Sigmoid colon (tissue), 7 donors: ENCODE results near the gene UBE2QL1. TPM values are rescaled to one million over a fixed set of nuclear protein-coding genes. Genes with fewer than 3 reads are reported as not detected.
A peak's percentile ranks its signal among the peaks of the same experiment; 100 is the strongest.

Source experiments
- DNase-seq: peaks from one replicate; pipeline ENCODE4 v3.0.0-alpha.2; 2019
- H3K27ac ChIP-seq, 4 donors: fragments of 200-600 bp; sonication (generic); one replicate each; pipeline ENCODE4 v1.5.1; 2016 to 2019; ENCODE audit warnings: mild to moderate bottlenecking in 1 of 4
- H3K27me3 ChIP-seq, 3 donors: fragments of 200-600 bp; sonication (generic); one replicate each; pipeline ENCODE4 v1.5.1; 2019; ENCODE audit warnings: mild to moderate bottlenecking in 1 of 3
- H3K36me3 ChIP-seq, 4 donors: fragments of 200-600 bp; sonication (generic); one replicate each; pipeline ENCODE4 v1.5.1; 2016 to 2019
- H3K4me1 ChIP-seq, 4 donors: fragments of 200-600 bp; sonication (generic); one replicate each; pipeline ENCODE4 v1.5.1; 2017 to 2019
- H3K4me3 ChIP-seq, 4 donors: fragments of 200-600 bp; sonication (generic); one replicate each; pipeline ENCODE4 v1.5.1; 2017 to 2019; ENCODE audit warnings: mild to moderate bottlenecking in 2 of 4, moderate library complexity in 1 of 4
- H3K9me3 ChIP-seq, 4 donors: fragments of 200-600 bp in 3 of 4; sonication (generic) in 3 of 4; one replicate each; pipeline versions ENCODE4 v1.5.1 to v1.6.1; 2013 to 2019
- CTCF ChIP-seq, 4 experiments: fragments of 450-650 bp in 3 of 4; fragments of 200-600 bp in 1 of 4; IDR thresholded peaks; one replicate each; pipeline ENCODE4 v1.5.1; 2016 to 2019; ENCODE audit warnings: antibody characterized with exemption in 4 of 4, mild to moderate bottlenecking in 3 of 4, moderate library complexity in 2 of 4
- EP300 ChIP-seq, 4 donors: sonication (generic); formaldehyde crosslinking; IDR thresholded peaks; one replicate each; pipeline ENCODE4 v1.6.1; 2017; ENCODE audit warnings: antibody characterized with exemption in 4 of 4
- POLR2A ChIP-seq, 2 donors: fragments of 450-650 bp; IDR thresholded peaks; one replicate each; pipeline ENCODE4 v1.6.1; 2016; ENCODE audit warnings: antibody characterized with exemption in 2 of 2, mild to moderate bottlenecking in 2 of 2, moderate library complexity in 2 of 2
- POLR2AphosphoS5 ChIP-seq, 4 donors: sonication (generic); formaldehyde crosslinking; IDR thresholded peaks; one replicate each; pipeline ENCODE4 v1.6.1; 2017; ENCODE audit warnings: antibody characterized with exemption in 4 of 4
- WGBS, 2 donors: extraction: QIAGEN DNeasy Blood & Tissue Kit; methylation state at CpG; one replicate each; pipeline ENCODE4 v1.1.7; 2013; 5-methylcytosine and 5-hydroxymethylcytosine counted together
- intact Hi-C: fragments of 100-400 bp; cut with DNase I; formaldehyde crosslinking; loops from one replicate; pipeline ENCODE4 v1.15.1; 2023
- polyA plus RNA-seq, 3 donors: library from polyadenylated mRNA; stranded (reverse); fragments of 200-250 nt; gene quantifications; one replicate each; pipeline ENCODE4 v1.2.3, GENCODE V29; 2013
- total RNA-seq, 4 donors: library from RNA; depleted of rRNA; stranded (reverse); fragments of >200 nt; gene quantifications; one replicate each; pipeline ENCODE4 v1.1.0, GENCODE V29; 2016
- donor health status: healthy with polysubstance abuse.
- donor health status: Bipolar disorder and iron deficiency.
- donor health status: healthy.

The UBE2QL1 gene
- total and polyA plus RNA-seq, 7 donors, result under 0.01 to 5.5 (median 3.6) TPM

DNA sequence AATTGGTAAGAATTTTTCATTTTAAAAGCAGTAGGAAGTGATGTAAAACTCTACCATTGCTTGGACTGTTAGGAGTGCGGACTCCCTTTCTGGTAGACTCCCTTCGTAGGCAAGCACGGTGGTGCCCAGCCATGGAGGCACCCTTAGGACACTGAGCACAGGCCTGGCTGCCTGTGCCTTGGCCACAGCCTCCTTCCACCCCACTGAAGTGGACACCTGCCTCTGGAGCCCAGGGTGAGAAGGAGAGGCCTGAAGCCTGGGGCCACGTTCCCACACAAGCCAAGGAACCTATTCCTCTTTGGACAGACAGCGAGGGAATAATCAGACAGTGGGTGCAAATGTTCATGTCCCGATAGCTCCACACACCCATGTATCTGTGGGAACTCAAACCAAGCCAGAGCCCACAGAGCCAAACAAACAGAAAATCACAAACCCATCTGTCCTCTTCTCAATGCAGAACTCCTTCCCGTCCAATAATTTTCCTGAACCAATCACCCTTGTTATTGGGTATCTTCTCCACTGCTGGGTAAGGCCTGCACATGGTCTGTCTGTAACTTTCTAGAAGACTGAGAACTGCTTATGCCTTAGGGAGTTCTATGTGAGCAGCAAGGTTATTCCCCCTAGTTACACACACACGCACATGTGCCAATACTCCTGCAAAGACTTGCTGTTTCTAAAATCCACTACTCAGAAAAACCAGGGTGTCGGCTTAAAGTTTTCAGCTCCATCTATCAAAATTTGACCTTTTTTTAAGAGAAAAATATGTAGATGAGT is 45.2 kb downstream of the UBE2QL1 start:
- peak; percentile 38 for DNase-seq
- H3K27me3 ChIP-seq, result no peaks in the 10 kb centered on the region
- no peaks in the 10 kb centered on the region for H3K9me3 ChIP-seq
- TF ChIP-seq CTCF (IDR thresholded peaks at IDR 0.05) (no peak), POLR2AphosphoS5 (IDR thresholded peaks at IDR 0.05) (no peak), EP300 (IDR thresholded peaks at IDR 0.05) (no peak), POLR2A (IDR thresholded peaks at IDR 0.05) (no peak)
- H3K4me1 ChIP-seq, result no peaks in the 10 kb centered on the region
- intact Hi-C loops, result no loop called here
- no peak overlapping the region for H3K4me3 ChIP-seq
- H3K36me3 ChIP-seq, result peaks cover 0 to 12% (median 0%) of the 10 kb centered on the region in 4 donors
- no peak overlapping the region for H3K27ac ChIP-seq
- WGBS, 2 donors, result 92 to 95% methylated on average over 9 of the region's 9 CpGs

GRCh38 chr5:6494939-6495338 is 46.3 kb downstream of the UBE2QL1 start:
- no peaks in the 10 kb centered on the region for H3K4me1 ChIP-seq
- H3K36me3 ChIP-seq, result peaks cover 0 to 12% (median 0%) of the 10 kb centered on the region in 4 donors
- no peak for DNase-seq
- H3K9me3 ChIP-seq, result no peaks in the 10 kb centered on the region
- intact Hi-C loops, result no loop called here
- TF ChIP-seq EP300 (IDR thresholded peaks at IDR 0.05), result no peak
- no peak for TF ChIP-seq POLR2AphosphoS5 (IDR thresholded peaks at IDR 0.05)
- 26 to 73% methylated on average over 5 of the region's 5 CpGs for WGBS, 2 donors
- H3K4me3 ChIP-seq, result no peak overlapping the region
- H3K27me3 ChIP-seq, result no peaks in the 10 kb centered on the region
- H3K27ac ChIP-seq, result no peak overlapping the region

- 48 to 77% methylated on average over 8 of the region's 8 CpGs for WGBS, 2 donors
- TF ChIP-seq POLR2A (IDR thresholded peaks at IDR 0.05) (no peak), EP300 (IDR thresholded peaks at IDR 0.05) (no peak), POLR2AphosphoS5 (IDR thresholded peaks at IDR 0.05) (no peak), CTCF (IDR thresholded peaks at IDR 0.05) (no peak)
- DNase-seq, result no peak
- H3K36me3 ChIP-seq, result peaks cover 0 to 12% (median 0%) of the 10 kb centered on the region in 4 donors
- H3K27me3 ChIP-seq, result no peaks in the 10 kb centered on the region
- H3K4me1 ChIP-seq, result no peaks in the 10 kb centered on the region
- intact Hi-C loops, result no loop called here
- H3K9me3 ChIP-seq, result no peaks in the 10 kb centered on the region
- H3K4me3 ChIP-seq, result no peak overlapping the region
- no peak overlapping the region for H3K27ac ChIP-seq
These were observed 47.0 kb downstream of the UBE2QL1 start for GRCh38 chr5:6495433-6496206.

DNA sequence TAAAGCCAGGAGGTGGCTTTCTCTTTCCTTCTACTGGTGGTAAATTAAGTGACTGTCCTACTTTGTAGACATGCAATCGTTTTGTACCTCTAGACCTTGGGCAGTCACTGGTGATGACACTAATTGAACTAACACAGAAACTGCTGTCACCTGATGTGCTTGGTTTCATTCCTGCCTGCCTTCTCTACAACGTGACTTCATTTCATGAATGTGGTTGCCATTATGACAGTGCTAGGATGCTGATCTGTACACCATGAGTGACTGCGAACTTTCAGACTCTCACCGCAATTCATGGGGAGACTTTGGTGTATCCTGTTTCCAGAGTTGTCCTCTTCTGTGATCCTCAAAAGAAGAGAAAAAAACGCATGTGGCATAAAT is 47.5 kb downstream of the UBE2QL1 start:
- peaks cover 0 to 12% (median 0%) of the 10 kb centered on the region in 4 donors for H3K36me3 ChIP-seq
- intact Hi-C loops, result no loop called here
- no peak overlapping the region for H3K27ac ChIP-seq
- H3K27me3 ChIP-seq, result no peaks in the 10 kb centered on the region
- no peaks in the 10 kb centered on the region for H3K9me3 ChIP-seq
- TF ChIP-seq POLR2AphosphoS5 (IDR thresholded peaks at IDR 0.05) (no peak), POLR2A (IDR thresholded peaks at IDR 0.05) (no peak), CTCF (IDR thresholded peaks at IDR 0.05) (no peak), EP300 (IDR thresholded peaks at IDR 0.05) (no peak)
- 69 to 76% methylated on average over 5 of the region's 5 CpGs for WGBS, 2 donors
- H3K4me3 ChIP-seq, result no peak overlapping the region
- no peak for DNase-seq
- H3K4me1 ChIP-seq, result no peaks in the 10 kb centered on the region

DNA sequence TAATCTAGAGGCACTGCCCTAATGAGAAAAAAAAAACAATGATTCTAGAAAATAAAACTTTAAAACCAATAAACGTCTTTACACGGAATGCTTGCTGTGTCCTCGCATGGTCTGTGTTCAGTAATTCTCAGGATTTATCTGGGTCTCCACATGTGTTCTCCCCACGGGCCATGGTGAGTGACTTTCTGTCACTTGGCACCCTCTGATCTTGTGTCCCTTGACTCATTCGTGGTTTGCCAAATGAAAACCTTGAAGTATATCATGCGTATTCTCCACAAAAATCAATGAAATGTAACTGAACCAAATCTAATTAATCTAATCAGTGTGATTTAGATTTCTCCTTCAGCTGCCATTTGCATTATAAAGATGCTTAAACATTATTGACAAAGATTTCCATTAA is 48.0 kb downstream of the UBE2QL1 start:
- 86 to 89% methylated on average over 6 of the region's 6 CpGs for WGBS, 2 donors
- TF ChIP-seq EP300 (IDR thresholded peaks at IDR 0.05), result no peak
- TF ChIP-seq CTCF (IDR thresholded peaks at IDR 0.05), result no peak
- TF ChIP-seq POLR2AphosphoS5 (IDR thresholded peaks at IDR 0.05), result no peak
- TF ChIP-seq POLR2A (IDR thresholded peaks at IDR 0.05), result no peak
- H3K27ac ChIP-seq, result no peak overlapping the region
- H3K36me3 ChIP-seq, result peaks cover 0 to 10% (median 0%) of the 10 kb centered on the region in 4 donors
- no peaks in the 10 kb centered on the region for H3K4me1 ChIP-seq
- H3K27me3 ChIP-seq, result no peaks in the 10 kb centered on the region
- H3K9me3 ChIP-seq, result no peaks in the 10 kb centered on the region
- intact Hi-C loops, result no loop called here
- DNase-seq, result no peak
- no peak overlapping the region for H3K4me3 ChIP-seq
